Measurements from ENCODE around the gene RBP5.

The RBP5 gene

DNA sequence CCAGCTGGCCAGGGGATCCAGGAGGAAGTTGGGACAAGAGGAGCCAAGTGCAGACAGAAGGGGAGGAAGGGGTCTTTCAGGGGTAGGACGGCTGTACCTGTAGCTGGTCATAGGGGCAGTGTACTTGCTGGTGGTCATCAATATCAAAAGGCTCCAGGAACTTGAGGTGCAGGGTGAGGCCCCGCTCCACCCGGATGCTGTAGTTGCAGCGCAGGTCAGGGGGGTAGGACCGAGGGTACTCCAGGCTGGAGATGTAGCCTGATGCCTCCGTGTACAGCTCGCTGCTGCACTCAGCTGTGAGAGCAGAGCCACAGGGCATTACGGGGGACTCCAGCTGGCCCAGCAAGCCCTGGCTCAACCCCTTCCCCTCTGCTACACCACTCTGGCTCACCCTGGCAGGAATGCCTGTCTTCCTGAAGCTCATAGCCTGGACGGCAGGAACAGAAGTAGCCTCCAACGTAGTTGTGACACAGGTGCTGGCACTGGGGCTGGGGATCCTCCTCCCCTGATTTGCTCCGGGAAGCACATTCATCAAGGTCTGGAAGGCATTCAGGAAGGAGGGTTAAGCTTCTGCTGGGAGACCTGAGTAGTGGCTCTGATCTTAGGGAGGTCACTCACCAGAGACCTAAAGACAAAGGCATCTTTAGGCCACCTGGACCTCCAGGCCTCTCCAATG, 39.4 kb downstream of the RBP5 start:
- Histone ChIP-seq H3K27me3 (no peaks in the 10 kb centered on the region), H3K36me3 (no peaks in the 10 kb centered on the region), H3K27ac (no peak overlapping the region), H3K4me1 (peaks cover 26% of the 10 kb centered on the region), H4K20me1 (no peaks in the 10 kb centered on the region), H3K9me3 (peaks cover 13% of the 10 kb centered on the region), H3K4me3 (no peak overlapping the region), H3K9ac (no peak overlapping the region), H3K4me2 (no peak overlapping the region)
- no peak for TF ChIP-seq Cebpa-rat (IDR thresholded peaks at IDR 0.05)

DNA sequence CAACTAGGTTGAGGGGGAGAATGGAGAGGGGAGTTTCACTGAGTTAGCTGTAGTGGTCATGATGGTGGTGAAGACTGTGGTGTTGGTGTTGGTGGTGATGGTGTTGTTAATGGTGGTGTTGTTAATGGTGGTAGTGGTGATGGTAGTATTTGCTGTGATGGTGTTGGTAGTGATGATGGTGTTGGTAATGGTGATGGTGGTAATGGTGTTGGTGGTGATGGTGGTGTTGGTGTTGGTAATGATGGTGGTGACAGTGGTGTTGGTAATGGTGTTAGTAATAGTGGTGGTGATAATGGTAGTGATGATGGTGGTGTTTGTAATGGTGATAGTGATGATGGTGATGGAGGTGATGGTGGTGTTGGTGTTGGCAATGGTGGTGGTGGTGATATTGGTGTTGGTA, 45.6 kb downstream of the RBP5 start:
- Histone ChIP-seq H3K9ac (no peak overlapping the region), H3K4me3 (no peak overlapping the region), H3K4me2 (no peak overlapping the region), H3K27ac (no peak overlapping the region), H3K4me1 (no peaks in the 10 kb centered on the region), H4K20me1 (no peaks in the 10 kb centered on the region), H3K27me3 (no peaks in the 10 kb centered on the region), H3K36me3 (no peaks in the 10 kb centered on the region), H3K9me3 (peaks cover 18% of the 10 kb centered on the region)
- TF ChIP-seq Cebpa-rat (IDR thresholded peaks at IDR 0.05): no peak

DNA sequence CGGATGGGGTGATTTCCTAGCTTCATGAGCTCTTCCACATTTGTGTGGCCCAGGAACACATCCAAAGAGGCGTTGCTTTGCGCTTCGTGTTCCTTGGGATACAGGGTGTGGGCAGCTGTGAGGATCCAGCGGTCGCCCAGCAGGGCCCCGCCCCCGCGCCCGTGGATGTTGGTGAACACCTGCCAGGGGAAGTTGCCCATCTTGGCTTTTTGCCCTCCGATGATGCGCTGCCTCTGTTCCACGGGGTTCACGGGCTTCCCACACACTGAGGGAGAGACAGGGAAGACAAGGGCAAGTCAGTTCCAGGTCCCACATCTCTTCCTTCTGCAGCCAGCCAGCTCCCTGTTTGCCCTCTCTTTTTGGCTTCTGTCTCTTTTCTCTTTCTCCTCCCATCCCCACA, 47.7 kb downstream of the RBP5 start:
- H3K4me3 ChIP-seq: no peak overlapping the region
- no peak overlapping the region for H3K27ac ChIP-seq
- TF ChIP-seq Cebpa-rat (IDR thresholded peaks at IDR 0.05): no peak

DNA sequence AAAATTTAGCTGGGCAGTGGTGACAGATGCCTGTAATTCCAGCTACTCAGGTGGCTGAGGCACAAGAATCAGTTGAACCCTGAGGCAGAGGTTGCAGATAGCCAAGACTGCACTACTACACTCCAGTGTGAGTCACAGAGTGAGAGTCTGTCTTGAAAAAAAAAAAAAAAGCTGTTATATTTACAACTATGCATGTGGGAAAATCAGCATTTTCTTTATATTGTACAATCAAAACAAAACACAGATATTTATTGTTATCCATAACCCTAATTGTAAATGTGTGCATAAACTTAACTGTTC, 48.9 kb downstream of the RBP5 start:
- no peak overlapping the region for H3K9ac ChIP-seq
- no peak overlapping the region for H3K27ac ChIP-seq
- TF ChIP-seq Cebpa-rat (IDR thresholded peaks at IDR 0.05): no peak

More for the DNA sequence above, 47.7 kb downstream of the RBP5 start:
- H3K36me3 ChIP-seq: no peaks in the 10 kb centered on the region
- no peaks in the 10 kb centered on the region for H3K27me3 ChIP-seq
- H3K4me2 ChIP-seq: no peak overlapping the region
- H3K9ac ChIP-seq: no peak overlapping the region
- H3K9me3 ChIP-seq: peaks cover 18% of the 10 kb centered on the region
- no peaks in the 10 kb centered on the region for H4K20me1 ChIP-seq
- H3K4me1 ChIP-seq: no peaks in the 10 kb centered on the region

DNA sequence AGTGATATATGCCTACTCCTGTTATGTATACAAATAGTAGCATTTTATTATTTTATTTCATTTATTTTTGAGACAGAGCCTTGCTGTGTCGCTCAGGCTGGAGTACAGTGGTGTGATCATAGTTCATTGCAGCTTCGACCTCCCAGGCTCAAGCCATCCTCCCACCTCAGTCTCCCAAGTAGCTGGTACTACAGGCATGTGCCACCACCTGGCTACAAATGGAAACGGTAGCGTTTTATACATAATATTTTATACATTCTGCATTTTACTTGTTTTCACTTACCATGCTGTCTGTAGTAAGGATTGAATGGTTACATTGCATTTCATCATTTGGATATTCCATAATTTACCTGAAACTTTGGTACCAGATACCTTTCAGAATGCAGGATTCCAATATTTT, 50.5 kb downstream of the RBP5 start:
- TF ChIP-seq Cebpa-rat (IDR thresholded peaks at IDR 0.05): no peak
- Histone ChIP-seq H3K4me2 (no peak overlapping the region), H3K4me1 (peaks cover 22% of the 10 kb centered on the region), H3K36me3 (no peaks in the 10 kb centered on the region), H3K27me3 (no peaks in the 10 kb centered on the region), H4K20me1 (no peaks in the 10 kb centered on the region), H3K9ac (no peak overlapping the region), H3K9me3 (peaks cover under 1% of the 10 kb centered on the region), H3K4me3 (no peak overlapping the region), H3K27ac (no peak overlapping the region)

More for the DNA sequence above, 48.9 kb downstream of the RBP5 start:
- Histone ChIP-seq H3K9me3 (peaks cover 8% of the 10 kb centered on the region), H3K4me1 (peaks cover 9% of the 10 kb centered on the region), H3K27me3 (no peaks in the 10 kb centered on the region), H3K4me2 (no peak overlapping the region), H3K36me3 (no peaks in the 10 kb centered on the region), H3K4me3 (no peak overlapping the region), H4K20me1 (no peaks in the 10 kb centered on the region)

DNA sequence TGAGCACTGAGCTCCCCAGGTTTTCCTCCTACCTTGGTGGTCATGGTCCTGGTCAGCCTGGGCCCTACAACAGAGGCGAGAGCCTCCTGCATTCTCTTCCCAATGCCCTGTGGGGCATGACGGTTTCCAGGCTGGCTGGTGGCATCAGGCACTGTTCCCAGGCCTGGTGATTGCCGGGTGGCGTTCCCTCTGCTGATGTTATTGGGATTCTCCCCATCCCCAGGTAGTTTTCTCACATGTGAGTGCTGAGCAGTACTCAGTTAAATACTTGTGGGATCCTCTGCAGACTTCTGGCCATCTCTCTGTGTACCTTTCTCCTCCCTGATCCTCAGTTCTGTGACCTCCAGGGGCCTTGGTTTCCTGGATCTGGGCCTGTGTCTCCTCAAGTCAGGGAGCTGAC, 52.2 kb downstream of the RBP5 start:
- Histone ChIP-seq H3K9ac (no peak overlapping the region), H3K9me3 (no peaks in the 10 kb centered on the region), H3K4me1 (peaks cover 22% of the 10 kb centered on the region), H3K4me2 (no peak overlapping the region), H4K20me1 (no peaks in the 10 kb centered on the region), H3K4me3 (no peak overlapping the region), H3K36me3 (no peaks in the 10 kb centered on the region), H3K27me3 (no peaks in the 10 kb centered on the region), H3K27ac (no peak overlapping the region)
- no peak for TF ChIP-seq Cebpa-rat (IDR thresholded peaks at IDR 0.05)

DNA sequence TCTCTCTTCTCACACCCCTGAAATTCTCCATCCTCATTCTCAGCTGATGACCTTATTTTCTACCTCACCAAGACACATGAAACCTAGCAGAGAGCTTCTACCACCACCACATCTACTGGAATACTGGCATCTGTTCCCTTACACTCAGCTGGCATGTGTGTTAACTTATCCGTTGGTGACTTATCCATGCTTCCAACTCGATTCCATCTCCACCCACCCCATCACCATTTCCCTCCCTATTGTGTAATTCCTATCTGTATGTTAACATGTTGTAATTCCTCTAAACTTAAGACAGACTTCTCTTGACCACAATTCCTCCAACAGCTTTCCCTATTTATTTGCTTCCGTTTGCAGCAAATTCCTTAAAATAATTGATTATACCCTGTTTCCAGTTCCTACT, 52.8 kb downstream of the RBP5 start:
- Histone ChIP-seq H3K27me3 (no peaks in the 10 kb centered on the region), H3K4me2 (no peak overlapping the region), H4K20me1 (no peaks in the 10 kb centered on the region), H3K36me3 (no peaks in the 10 kb centered on the region), H3K27ac (no peak overlapping the region), H3K9me3 (no peaks in the 10 kb centered on the region), H3K4me3 (no peak overlapping the region), H3K9ac (no peak overlapping the region), H3K4me1 (peaks cover 22% of the 10 kb centered on the region)
- no peak for TF ChIP-seq Cebpa-rat (IDR thresholded peaks at IDR 0.05)

DNA sequence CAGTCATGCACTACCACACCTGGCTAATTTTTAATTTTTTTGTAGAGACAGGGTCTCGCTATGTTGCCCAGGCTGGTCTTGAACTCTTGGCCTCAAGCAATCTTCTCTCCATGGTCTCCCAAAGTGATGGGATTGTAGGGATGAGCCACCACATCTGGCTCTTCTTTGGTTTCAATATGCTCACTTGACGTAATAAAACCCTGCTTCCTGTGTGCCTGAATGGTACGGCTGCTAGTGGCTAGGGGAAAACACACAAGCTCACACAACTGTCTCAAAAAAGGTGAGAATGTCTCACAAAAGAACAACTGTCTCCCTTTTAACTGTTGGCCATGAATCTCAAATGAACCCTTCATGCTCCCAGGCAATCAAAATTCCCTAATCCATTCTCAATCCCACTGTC, 53.2 kb downstream of the RBP5 start:
- Histone ChIP-seq H3K4me3 (no peak overlapping the region), H3K9ac (no peak overlapping the region), H3K27ac (no peak overlapping the region), H4K20me1 (no peaks in the 10 kb centered on the region), H3K36me3 (no peaks in the 10 kb centered on the region), H3K4me1 (peaks cover 22% of the 10 kb centered on the region), H3K4me2 (peak overlapping the region; percentile 49), H3K9me3 (no peaks in the 10 kb centered on the region), H3K27me3 (no peaks in the 10 kb centered on the region)
- TF ChIP-seq Cebpa-rat (IDR thresholded peaks at IDR 0.05): no peak

DNA sequence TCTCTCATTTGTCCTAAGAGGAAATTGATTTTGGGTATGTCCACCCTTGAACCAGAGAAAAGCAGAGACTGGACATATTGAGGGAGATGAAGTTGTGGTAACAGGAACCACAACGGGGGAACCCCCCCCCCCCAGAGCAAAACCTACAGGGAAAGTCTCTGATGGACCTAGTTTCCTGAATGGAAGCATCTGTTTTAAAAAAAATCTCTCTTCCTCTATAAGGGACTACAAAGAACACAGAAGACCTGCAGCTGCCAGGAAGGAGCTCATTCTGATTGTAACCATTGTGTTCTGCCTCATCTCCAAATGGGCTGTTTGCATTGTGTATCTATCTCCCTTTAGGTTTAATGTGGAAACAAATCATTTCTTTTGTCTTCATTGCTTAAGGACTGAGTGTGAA, 54.7 kb downstream of the RBP5 start:
- H3K4me1 ChIP-seq: peaks cover 22% of the 10 kb centered on the region

More for the DNA sequence above, 54.7 kb downstream of the RBP5 start:
- Histone ChIP-seq H3K9ac (no peak overlapping the region), H3K27me3 (no peaks in the 10 kb centered on the region), H3K4me3 (no peak overlapping the region), H3K36me3 (no peaks in the 10 kb centered on the region), H3K27ac (no peak overlapping the region), H4K20me1 (no peaks in the 10 kb centered on the region), H3K9me3 (no peaks in the 10 kb centered on the region), H3K4me2 (peak overlapping the region; percentile 49)
- TF ChIP-seq Cebpa-rat (IDR thresholded peaks at IDR 0.05): no peak

Measured in BLaER1 (cell line).